Nephron progenitor cell (in vitro differentiated cells): ENCODE data around the gene BIRC5.

ENCODE experiments used
- DNase-seq: peaks from one replicate; pipeline ENCODE4 v3.0.0; 2021
- H3K27ac Mint-ChIP-seq: 2 replicates; pipeline ENCODE4 v1.8.0; 2021; ENCODE audit warnings: mild to moderate bottlenecking, moderate library complexity, mixed read lengths
- H3K27me3 Mint-ChIP-seq: 2 replicates; pipeline ENCODE4 v1.8.0; 2021; ENCODE audit warnings: mild to moderate bottlenecking, low read depth, mixed read lengths; ENCODE audit not compliant: poor library complexity
- H3K36me3 Mint-ChIP-seq: 2 replicates; pipeline ENCODE4 v1.8.0; 2021; ENCODE audit warnings: low read depth, mixed read lengths
- H3K4me1 Mint-ChIP-seq: 2 replicates; pipeline ENCODE4 v1.8.0; 2021; ENCODE audit warnings: mixed read lengths
- H3K4me3 Mint-ChIP-seq: 2 replicates; pipeline ENCODE4 v1.8.0; 2021; ENCODE audit warnings: mild to moderate bottlenecking, moderate library complexity, mixed read lengths
- H3K9me3 Mint-ChIP-seq: 2 replicates; pipeline ENCODE4 v1.8.0; 2021; ENCODE audit warnings: mild to moderate bottlenecking, moderate library complexity, mixed read lengths
- CTCF ChIP-seq: fragments of 200-600 bp; sonication (generic); IDR thresholded peaks from 2 replicates; pipeline ENCODE4 v1.5.0; 2021; ENCODE audit warnings: antibody characterized with exemption

Gene BIRC5

GRCh38 chr17:78186692-78187595 lies 27.1 kb upstream of the BIRC5 start, which contains the start of the genes AFMID and TK1:
Gene AFMID (plus strand): TSS chr17:78187362. CDS start chr17:78187371, 9 bp downstream.
Gene TK1 (minus strand): TSS chr17:78187052. CDS start chr17:78186994, 58 bp downstream.
- Mint-ChIP-seq H3K4me1 (peaks cover 56% of the 10 kb centered on the region), H3K9me3 (peaks cover 5% of the 10 kb centered on the region), H3K4me3 (peak within 1 kb of the TSS; percentile 90), H3K36me3 (peaks cover 41% of the 10 kb centered on the region), H3K27me3 (peaks cover 3% of the 10 kb centered on the region), H3K27ac (no peak within 1 kb of the TSS)
- peak; percentile 99 for DNase-seq
- TF ChIP-seq CTCF: peak; percentile 87

- Mint-ChIP-seq H3K9me3 (no peaks in the 10 kb centered on the region), H3K27ac (no peak overlapping the region), H3K4me3 (no peak overlapping the region), H3K36me3 (peaks cover 68% of the 10 kb centered on the region), H3K4me1 (peaks cover 25% of the 10 kb centered on the region), H3K27me3 (no peaks in the 10 kb centered on the region)
- no peak for DNase-seq
- TF ChIP-seq CTCF: no peak
Measured at GRCh38 chr17:78196716-78197115, 17.3 kb upstream of the BIRC5 start.

- DNase-seq: no peak
- no peaks in the 10 kb centered on the region for H3K9me3 Mint-ChIP-seq
- no peaks in the 10 kb centered on the region for H3K27me3 Mint-ChIP-seq
- peaks cover 25% of the 10 kb centered on the region for H3K4me1 Mint-ChIP-seq
- H3K36me3 Mint-ChIP-seq: peaks cover 64% of the 10 kb centered on the region
- TF ChIP-seq CTCF: no peak
- peak overlapping the region; percentile 61 for H3K27ac Mint-ChIP-seq
- no peak overlapping the region for H3K4me3 Mint-ChIP-seq
Measured at GRCh38 chr17:78197147-78197832, 16.8 kb upstream of the BIRC5 start.

GRCh38 chr17:78200451-78200850 lies 13.6 kb upstream of the BIRC5 start:
- Mint-ChIP-seq H3K4me3 (no peak overlapping the region), H3K27me3 (no peaks in the 10 kb centered on the region), H3K27ac (no peak overlapping the region), H3K36me3 (peaks cover 57% of the 10 kb centered on the region), H3K9me3 (no peaks in the 10 kb centered on the region), H3K4me1 (peaks cover 15% of the 10 kb centered on the region)
- no peak for DNase-seq
- no peak for TF ChIP-seq CTCF

GRCh38 chr17:78202666-78203065 lies 11.4 kb upstream of the BIRC5 start:
- Mint-ChIP-seq H3K27ac (no peak overlapping the region), H3K9me3 (no peaks in the 10 kb centered on the region), H3K36me3 (peaks cover 42% of the 10 kb centered on the region), H3K4me3 (no peak overlapping the region), H3K27me3 (no peaks in the 10 kb centered on the region), H3K4me1 (peaks cover 1% of the 10 kb centered on the region)
- TF ChIP-seq CTCF: no peak
- DNase-seq: no peak
